OCI-M1 (cell line): Measurements from ENCODE around the gene NUP160.
"Not testable (repeated sequence)": the region's sequence is repeated elsewhere in the genome, so short reads cannot be mapped to it uniquely, and the experiment has no call there.

Experiments
- DNase-seq: peaks from one replicate; lab custom pipeline; 2025; lab: John Stamatoyannopoulos, UW

The NUP160 gene

DNA sequence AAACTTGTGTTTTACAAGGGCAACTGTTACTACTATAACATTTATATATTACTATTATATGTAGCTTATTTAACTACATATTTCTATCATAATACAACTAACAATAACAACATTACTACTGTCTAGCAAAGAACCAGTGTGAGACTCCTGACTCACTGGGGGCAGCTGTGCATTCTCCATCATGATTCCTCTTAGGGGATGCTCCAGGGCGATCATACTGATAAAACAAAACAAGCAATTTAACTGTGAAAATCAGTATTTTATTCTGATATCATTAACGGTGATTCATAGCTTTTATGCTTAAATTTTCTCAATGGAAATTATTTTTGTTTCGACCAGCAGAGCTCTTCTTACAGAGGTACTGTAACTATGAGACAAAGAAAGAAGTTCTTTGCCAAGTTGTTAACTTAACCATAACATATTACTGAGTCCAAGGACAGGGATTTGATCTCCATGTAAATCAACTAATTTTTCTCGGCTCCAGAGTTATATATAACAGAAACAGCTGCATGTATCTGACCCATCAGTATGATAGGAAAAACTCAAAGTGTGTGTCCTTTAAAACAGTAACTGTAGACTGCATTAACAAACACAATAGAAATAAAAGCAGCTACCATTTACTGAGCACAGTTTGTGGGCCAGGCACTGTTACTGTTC is 56.2 kb downstream of the NUP160 start:
- DNase-seq: no peak

DNA sequence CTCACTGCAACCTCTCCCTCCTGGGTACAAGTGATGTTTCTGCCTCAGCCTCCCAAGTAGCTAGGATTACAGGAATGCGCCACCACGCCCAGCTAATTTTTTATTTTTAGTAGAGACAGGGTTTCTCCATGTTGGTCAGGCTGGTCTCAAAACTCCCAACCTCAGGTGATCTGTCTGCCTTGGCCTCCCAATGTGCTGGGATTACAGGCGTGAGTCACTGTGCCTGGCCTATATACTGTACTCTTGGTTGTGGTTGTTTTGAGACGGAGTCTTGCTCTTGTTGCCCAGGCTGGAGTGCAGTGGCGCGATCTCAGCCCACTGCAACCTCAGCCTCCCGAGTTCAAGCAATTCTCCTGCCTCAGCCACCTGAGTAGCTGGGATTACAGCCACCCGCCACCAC is 58.1 kb downstream of the NUP160 start:
- DNase-seq: not testable (repeated sequence)

DNA sequence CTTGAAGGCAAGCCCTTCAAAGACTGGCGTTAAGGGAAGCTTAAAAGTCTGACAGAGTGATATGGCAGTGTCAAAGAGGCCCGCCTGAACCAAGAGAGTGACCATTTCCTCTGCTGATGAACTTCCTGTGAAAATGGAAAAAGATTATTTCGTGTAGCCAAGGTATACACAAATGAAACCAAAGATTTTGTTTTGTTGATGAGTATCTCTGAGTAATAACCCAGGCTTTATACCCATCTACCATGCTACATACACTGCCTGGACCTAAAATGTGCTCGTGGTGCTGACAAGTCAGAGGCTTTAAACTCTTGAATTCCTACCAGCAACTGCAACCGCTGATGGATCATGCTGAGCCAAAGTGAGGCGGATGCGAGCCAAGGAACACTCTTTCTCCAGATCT is 60.0 kb downstream of the NUP160 start:
- no peak for DNase-seq

DNA sequence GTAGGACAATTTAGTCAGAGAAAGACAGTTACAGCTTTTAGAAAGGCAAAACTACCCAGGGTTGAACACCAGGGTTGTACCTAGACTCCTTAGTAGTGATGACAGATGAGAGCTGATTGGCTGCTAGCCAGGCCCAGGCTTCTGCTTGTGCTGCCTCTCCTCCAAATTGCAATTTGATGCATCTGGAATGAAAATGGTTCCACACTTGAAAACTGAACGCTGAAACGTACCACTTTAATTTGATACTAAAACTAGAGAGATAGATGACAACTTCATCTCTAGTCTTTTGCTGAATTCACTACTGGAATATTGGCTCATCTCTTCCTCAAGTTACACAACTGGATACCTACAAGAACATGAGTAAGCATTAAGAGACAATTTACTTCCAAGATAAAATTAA is 61.8 kb downstream of the NUP160 start:
- no peak for DNase-seq

DNA sequence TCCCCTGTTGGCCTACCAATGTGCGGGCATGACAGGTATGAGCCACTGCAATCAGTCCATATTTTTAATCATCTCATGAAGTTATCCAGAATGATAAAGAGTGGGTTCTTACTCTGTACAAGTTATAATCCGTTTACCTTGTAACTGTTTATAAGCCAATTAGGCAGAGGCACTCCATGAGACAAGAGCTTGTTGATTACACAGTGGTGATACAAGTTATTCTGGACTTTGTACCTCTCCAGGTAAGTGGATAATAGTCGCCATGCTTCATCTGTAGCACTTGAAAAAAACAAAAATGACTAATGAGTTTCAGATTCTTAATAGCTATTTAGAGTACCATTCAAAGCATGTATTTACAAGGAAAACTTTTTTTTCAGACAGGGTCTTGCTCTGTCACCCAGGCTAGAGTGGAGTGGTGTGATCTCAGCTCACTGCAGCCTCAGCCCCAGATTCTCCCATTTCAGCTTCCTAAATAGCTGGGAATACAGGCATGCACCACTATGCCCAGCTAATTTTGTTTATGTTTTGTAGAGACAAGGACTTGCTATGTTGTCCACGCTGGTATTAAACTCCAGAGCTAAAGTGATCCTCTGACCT is 63.3 kb downstream of the NUP160 start:
- DNase-seq: no peak

DNA sequence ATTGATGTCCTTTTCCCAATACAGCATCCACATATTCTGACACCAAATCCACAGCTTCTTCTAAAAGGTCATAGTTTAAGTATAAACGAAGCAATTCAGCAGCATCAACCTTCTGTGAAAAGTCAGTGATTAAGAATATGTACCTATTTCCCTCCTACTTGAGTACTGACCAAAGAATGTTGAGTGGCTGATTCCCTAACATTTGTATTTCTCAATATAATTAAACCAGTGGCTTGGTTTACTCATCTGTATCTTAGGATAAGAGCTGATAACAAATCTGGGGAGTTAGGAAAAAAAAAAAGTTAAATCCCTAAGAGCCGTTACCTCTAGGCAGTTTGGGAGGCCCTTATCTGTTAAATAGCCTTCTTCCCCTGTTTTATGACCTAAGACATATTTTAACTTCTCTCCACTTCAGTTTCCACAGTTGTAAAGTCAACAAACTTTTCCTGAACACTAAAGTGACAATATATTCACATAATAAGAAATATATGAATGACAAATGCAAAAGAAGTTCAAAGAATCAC is 65.0 kb downstream of the NUP160 start:
- no peak for DNase-seq

DNA sequence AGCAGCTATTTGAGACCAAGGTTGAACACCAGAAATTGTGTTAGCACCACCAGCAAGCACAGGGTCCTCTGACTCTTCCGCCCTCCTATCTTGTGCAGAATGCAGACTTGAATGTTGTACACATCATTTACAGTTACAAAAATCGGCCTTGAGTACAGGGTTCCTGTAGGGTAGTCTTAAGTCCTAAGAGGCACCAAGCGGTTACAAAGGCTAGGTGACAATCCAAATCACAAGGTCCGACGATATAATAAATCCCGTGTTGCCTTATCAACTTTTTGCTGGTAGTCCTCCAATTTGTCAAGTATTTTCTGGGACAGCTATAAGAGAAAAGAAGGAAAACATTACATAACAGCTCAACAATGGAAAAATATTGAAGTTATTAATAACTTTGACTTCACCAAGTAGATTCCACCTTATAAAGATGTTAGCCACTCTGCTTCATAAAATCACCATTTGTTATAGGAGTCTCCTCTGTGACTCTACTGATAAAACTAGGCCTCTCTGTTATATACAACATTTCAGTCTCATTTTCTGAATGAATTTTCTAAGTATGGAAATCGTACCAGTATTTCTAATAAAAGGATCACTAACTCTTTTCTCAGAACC is 69.2 kb downstream of the NUP160 start:
- no peak for DNase-seq

DNA sequence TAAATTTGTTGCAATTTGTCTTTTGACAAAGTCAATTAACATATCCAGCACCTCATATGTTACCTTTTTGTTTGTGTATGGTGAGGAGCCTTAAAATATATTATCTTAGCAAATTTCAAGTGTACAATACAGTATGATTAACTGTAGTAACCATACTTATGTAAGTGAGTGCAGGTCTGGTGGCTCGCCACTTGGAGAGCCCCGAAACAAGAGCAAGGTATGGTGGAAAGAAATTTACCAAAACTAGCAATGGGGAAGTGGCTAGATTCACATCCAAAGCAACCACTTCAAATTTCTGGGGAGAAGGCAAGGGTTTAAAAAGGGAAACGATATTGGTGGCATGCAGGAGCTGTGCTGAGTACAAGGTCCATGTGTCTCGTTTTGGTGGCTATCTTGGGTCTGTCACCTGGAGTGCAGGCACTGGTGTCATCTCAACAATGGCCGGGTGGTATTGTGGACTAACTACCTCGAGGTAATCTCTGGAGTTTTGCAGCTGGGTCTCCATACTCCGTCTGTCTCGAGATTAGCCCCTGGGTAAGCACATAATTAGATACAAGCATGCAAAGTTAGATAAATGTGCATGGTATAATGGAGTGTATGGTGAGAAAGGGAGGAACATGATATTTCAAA is 72.8 kb downstream of the NUP160 start:
- DNase-seq: no peak

DNA sequence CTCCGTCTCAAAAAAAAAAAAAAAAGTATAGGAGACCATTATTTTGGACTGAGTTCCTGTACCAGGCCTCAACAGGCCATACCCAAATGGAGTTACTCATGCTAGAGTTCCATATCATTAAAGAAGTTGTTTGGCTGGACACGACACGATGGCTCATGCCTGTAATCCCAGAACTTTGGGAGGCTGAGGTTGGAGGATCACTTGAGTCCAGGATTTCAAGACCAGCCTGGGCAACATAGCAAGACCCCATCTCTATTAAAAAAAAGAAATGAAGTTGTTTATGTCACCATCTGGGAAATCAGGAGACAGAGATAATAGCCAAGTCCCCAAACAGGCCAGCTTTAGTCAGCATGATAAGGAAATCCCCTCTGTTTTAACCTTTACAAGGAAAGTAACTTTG is 74.3 kb downstream of the NUP160 start:
- DNase-seq: no peak

DNA sequence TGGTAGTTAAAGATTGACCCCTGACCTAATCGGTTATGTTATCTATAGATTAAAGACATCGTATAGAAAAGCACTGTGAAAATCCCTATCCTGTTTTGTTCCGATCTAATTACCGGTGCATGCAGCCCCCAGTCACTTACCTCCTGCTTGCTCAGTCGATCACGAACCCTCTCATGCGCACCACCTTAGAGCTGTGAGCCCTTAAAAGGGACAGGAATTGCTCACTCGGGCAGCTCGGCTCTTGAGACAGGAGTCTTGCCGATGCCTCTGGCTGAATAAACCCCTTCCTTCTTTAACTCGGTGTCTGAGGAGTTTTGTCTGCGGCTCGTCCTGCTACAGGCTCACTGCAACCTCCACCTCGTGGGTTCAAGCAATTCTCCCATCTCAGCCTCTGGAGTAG is 78.6 kb downstream of the NUP160 start:
- DNase-seq: not testable (repeated sequence)

DNA sequence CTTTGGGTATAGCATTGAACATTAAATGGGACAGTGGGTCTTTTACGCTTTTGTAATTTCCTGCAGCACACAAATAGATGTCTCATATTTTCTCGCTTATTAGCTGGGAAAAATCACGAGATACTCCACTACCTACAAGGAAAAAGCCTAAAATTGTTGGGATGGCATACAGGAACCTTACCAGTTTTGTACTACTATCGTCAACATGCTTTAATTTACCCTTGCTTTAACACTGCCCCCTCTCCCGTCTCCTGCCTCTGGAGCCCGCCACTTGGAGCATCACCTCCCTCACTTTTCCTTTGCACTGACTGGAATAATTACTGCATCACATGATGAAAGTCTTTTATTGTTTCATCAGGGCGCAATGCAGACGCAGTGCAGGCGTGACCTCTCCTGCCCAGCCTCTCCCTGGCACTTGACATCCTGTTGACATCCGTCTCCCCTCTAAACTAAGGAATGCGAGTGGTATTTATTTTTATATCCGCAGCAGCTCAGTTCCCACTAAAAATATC is 80.0 kb downstream of the NUP160 start:
- DNase-seq: peak; percentile 48

DNA sequence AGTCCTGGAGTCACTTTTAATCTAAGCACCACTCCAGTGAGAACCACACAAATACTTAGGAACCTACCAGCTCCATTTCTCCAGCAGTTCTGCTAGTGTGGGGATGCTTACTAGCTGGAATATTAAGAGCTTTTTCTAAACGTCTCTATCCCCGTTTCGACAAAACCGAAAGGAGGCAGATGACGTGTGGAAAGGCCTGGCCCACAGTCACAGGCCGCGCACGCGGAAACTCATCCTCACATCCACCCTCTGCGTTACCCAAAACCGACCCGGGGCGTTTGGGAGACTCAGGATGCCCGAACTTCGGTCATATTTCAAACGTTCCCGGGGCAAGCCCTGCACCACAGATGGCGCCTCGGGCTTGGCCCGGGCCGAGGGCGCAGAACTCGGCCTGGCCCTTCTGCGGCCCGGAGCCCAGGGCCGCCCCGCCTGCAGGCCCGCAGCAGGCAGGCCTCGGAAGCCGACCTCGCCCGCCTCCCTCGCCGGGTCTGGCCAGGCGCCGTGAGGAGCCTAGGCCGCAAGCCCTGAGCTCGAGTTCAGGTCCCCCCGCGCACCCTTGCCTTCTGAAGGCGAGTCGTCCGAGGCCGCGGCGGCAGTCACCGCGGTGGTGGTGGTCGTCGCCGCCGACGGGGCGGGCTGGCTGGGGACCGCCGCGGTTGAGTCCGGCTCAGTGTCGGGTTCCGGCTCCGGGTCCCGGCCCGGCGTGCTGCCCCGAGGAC is 81.5 kb downstream of the NUP160 start:
- peak; percentile 71 for DNase-seq

DNA sequence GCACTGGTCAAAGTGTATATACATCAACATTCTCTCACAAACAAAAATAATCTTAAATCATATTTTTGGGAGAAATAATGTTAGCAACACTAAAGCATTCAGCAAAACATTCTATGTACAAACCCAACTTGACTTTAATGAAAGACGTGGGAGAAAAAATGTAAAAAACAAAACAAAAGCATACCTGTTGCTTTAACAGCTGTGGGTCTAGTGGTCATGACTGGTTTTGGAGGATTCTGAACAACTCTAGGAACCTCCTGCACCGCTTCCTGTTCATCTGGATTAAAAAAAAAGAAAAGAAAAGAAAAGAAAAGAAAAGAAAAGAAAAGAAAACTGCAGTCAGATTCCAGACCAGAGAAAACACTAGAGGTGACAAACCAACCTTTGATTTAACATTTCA is 83.1 kb downstream of the NUP160 start:
- peak; percentile 10 for DNase-seq

DNA sequence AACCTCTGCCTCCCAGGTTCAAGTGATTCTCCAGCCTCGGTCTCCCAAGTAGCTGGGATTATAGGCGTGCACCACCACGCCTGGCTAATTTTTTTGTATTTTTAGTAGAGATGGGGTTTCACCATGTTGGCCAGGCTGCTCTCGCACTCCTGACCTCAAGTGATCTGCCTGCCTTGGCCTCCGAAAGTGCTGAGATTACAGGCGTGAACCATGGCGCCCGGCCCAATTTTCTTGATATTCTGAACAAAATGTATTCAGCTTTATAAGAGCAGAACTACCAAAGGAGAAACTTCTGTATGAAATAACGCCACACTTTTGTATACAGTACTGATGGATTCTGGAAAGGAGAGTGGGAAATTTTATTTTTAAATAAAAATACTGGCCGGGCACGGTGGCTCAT is 88.9 kb downstream of the NUP160 start:
- not testable (repeated sequence) for DNase-seq

DNA sequence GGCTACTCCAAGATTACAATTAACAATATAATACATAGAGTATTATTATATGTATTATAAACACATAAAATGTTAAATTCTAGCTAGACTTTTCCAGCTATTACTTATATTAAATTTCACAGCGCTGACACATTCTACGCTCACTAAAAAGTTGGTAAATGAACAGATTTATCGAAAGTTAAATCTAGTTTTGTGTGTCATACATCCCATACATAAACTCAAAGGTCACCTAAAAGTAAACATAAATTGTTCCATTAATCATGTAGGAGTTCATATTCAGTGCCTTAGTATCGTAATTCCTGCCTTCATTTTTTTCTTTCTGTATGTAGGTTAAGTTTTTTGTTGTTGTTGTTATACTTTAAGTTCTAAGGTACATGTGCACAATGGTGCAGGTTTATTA is 91.9 kb downstream of the NUP160 start:
- DNase-seq: no peak

DNA sequence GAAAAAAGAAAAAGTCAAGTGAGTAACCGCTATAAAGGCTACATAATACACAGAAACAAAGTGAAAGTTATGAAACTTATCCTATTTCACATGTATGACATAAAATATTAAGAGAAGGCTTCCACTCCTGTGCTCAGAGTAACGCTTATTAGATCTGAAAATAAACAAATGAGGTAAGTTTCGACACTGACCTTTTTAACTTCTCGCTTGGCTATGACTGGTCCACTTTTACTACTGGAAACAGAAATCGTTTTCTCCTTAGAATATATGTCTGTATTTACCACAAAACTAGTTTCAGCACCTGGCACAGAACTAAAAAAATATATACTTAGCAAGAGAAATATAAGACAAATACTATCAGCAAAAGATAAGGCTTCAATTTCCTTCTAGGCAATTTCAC is 97.4 kb downstream of the NUP160 start:
- no peak for DNase-seq

DNA sequence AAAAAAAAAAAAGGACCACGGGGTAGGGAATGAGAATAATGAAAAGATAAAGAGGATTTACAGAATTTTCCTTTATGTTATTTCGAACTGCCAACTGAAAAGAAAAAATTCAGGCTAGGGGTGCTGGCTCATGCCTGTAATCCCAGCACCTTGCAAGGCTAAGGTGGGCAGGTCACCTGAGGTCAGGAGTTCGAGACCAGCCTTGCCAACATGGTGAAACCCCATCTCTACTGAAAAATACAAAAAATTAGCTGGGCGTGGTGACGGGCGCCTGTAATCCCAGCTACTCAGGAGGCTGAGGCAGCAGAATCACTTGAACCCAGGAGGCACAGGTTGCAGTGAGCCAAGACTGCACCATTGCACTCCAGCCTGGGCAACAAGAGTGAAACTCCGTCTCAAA is 105.7 kb downstream of the NUP160 start:
- DNase-seq: not testable (repeated sequence)

DNA sequence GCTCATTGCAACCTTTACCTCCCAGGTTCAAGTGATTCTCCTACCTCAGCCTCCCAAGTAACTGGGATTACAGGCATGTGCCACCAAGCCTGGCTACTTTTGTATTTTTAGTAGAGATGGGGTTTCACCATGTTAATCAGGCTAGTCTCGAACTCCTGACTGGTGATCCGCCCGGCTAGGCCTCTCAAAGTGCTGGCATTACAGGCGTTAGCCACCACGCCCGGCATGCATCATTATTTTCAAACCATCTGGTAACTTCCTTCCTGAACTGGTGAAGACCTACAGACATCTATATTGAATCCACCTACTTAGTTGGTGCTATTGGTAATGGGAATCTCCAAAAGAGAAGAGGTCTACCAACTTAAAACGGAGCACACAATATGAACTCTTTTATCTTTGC is 110.3 kb downstream of the NUP160 start:
- not testable (repeated sequence) for DNase-seq

DNA sequence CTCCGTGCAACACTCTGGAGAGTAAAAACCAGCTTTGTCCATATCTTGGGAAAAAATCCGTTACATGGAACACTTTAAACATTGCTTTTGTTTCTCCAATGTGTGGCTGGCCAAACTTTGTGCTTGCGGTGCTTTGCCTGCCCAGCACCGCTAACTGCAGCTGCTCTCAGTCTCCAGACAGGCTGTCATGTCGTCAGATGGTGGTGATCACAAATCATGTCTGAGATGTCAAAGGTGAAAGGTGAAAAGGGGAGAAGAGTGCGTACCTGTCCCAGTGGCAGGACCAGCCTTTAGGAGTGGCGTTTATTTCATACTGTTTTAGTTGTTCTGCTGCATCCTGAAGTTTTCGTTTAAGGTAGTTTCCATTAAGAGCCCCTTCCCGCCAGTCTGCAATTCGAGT is 115.9 kb downstream of the NUP160 start:
- no peak for DNase-seq

DNA sequence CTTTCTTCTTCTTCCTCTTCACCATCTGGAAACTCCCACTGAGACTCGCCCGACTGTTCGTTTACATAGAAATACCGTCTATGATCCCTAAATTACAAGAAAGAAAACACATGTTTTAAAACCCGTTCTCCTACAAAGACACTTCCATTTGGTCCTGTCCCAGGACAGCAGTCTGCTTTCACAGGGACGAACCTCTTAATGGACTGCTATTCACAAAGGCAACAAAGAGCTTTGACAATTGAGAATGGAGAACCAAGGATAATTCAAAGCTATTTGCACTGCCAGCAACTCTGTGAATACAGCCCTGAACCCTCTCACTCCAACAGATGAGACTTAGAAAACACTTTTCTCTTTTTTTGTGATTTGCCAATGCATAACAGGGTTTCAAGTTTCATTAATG is 116.7 kb downstream of the NUP160 start:
- DNase-seq: no peak
